Thyroid gland (tissue), 4 donors: ENCODE data around the gene OBSCN. TPM values are rescaled to one million over a fixed set of nuclear protein-coding genes. Genes with fewer than 3 reads are reported as not detected.

Experiments
- DNase-seq, 2 donors: peaks; one replicate each; pipeline ENCODE4 v3.0.0-alpha.2; 2019
- H3K27ac ChIP-seq, 3 donors: fragments of 200-600 bp; sonication (generic); 1 replicate in 2 of 3; 2 replicates in 1 of 3; pipeline ENCODE4 v1.5.1; 2016 to 2019; ENCODE audit warnings: mild to moderate bottlenecking in 1 of 3, moderate library complexity in 1 of 3
- H3K27me3 ChIP-seq: fragments of 200-600 bp; sonication (generic); one replicate; pipeline ENCODE4 v1.5.1; 2019
- H3K36me3 ChIP-seq, 2 donors: fragments of 200-600 bp; sonication (generic); one replicate each; pipeline ENCODE4 v1.5.1; 2016 to 2019
- H3K4me1 ChIP-seq, 2 donors: fragments of 200-600 bp; sonication (generic); one replicate each; pipeline ENCODE4 v1.5.1; 2017 to 2019
- H3K4me3 ChIP-seq, 3 donors: fragments of 200-600 bp; sonication (generic); replicated peaks in 1 of 3; 1 replicate in 2 of 3; 2 replicates in 1 of 3; pipeline ENCODE4 v1.5.1; 2016; ENCODE audit warnings: mild to moderate bottlenecking in 1 of 3
- H3K9me3 ChIP-seq: fragments of 200-600 bp; sonication (generic); one replicate; pipeline ENCODE4 v1.5.1; 2017
- CTCF ChIP-seq, 6 experiments: fragments of 200-600 bp in 3 of 6; fragments of 450-650 bp in 3 of 6; sonication (generic) in 3 of 6; IDR thresholded peaks; one replicate each; pipeline ENCODE4 v1.5.1; 2016 to 2019; ENCODE audit warnings: antibody characterized with exemption in 6 of 6, mild to moderate bottlenecking in 2 of 6, inconsistent platforms in 1 of 6, moderate library complexity in 1 of 6
- POLR2A ChIP-seq, 2 donors: fragments of 450-650 bp; IDR thresholded peaks; one replicate each; pipeline ENCODE4 v1.6.1; 2017; ENCODE audit warnings: antibody characterized with exemption in 2 of 2, mild to moderate bottlenecking in 2 of 2, moderate library complexity in 1 of 2
- WGBS, 2 donors: methylation state at CpG; one replicate each; pipeline ENCODE4 v1.1.5; 2017; 5-methylcytosine and 5-hydroxymethylcytosine counted together
- intact Hi-C: fragments of 100-400 bp; cut with DNase I; formaldehyde crosslinking; loops from one replicate; pipeline ENCODE4 v1.15.1; 2023
- total RNA-seq, 4 donors: library from RNA; depleted of rRNA; stranded (reverse); fragments of >200 nt; gene quantifications; one replicate each; pipeline ENCODE4 v1.2.3, GENCODE V29; 2016

The OBSCN gene
- total RNA-seq, 4 donors from 2014 or later: 24.0 to 35.1 (median 31.5) TPM

GRCh38 chr1:228350179-228350742, 142.4 kb downstream of the OBSCN start:
- no peaks in the 10 kb centered on the region for H3K36me3 ChIP-seq
- no peak for DNase-seq
- no peaks in the 10 kb centered on the region for H3K9me3 ChIP-seq
- TF ChIP-seq CTCF (IDR thresholded peaks at IDR 0.05) (no peak), POLR2A (IDR thresholded peaks at IDR 0.05) (no peak)
- no peak overlapping the region for H3K4me3 ChIP-seq
- H3K27me3 ChIP-seq: no peaks in the 10 kb centered on the region
- WGBS, 2 donors: 95 to 100% methylated on average over 1 of the region's 1 CpG
- H3K27ac ChIP-seq: no peak overlapping the region
- H3K4me1 ChIP-seq: no peaks in the 10 kb centered on the region
- intact Hi-C loops: no loop called here

- H3K4me3 ChIP-seq: no peak overlapping the region
- 90 to 91% methylated on average over 20 to 25 of the region's 37 CpGs for WGBS, 2 donors
- H3K27ac ChIP-seq: no peak overlapping the region
- no peaks in the 10 kb centered on the region for H3K4me1 ChIP-seq
- no peaks in the 10 kb centered on the region for H3K27me3 ChIP-seq
- peak in 1 of 2 donors; percentile 0 for DNase-seq
- intact Hi-C loops: no loop called here
- H3K36me3 ChIP-seq: no peaks in the 10 kb centered on the region
- TF ChIP-seq POLR2A (IDR thresholded peaks at IDR 0.05) (no peak), CTCF (IDR thresholded peaks at IDR 0.05) (no peak)
- H3K9me3 ChIP-seq: no peaks in the 10 kb centered on the region
Measured at GRCh38 chr1:228350831-228351781, 143.3 kb downstream of the OBSCN start.

GRCh38 chr1:228351850-228352249, 144.0 kb downstream of the OBSCN start:
- WGBS, 2 donors: 89 to 91% methylated on average over 6 to 9 of the region's 13 CpGs
- TF ChIP-seq POLR2A (IDR thresholded peaks at IDR 0.05) (no peak), CTCF (IDR thresholded peaks at IDR 0.05) (no peak)
- Histone ChIP-seq H3K4me1 (no peaks in the 10 kb centered on the region), H3K27ac (no peak overlapping the region), H3K9me3 (no peaks in the 10 kb centered on the region), H3K27me3 (no peaks in the 10 kb centered on the region), H3K4me3 (no peak overlapping the region), H3K36me3 (no peaks in the 10 kb centered on the region)
- intact Hi-C loops: no loop called here
- no peak for DNase-seq

GRCh38 chr1:228352677-228353481, 145.0 kb downstream of the OBSCN start:
- no peaks in the 10 kb centered on the region for H3K27me3 ChIP-seq
- H3K27ac ChIP-seq: no peak overlapping the region
- no peaks in the 10 kb centered on the region for H3K36me3 ChIP-seq
- TF ChIP-seq POLR2A (IDR thresholded peaks at IDR 0.05) (no peak), CTCF (IDR thresholded peaks at IDR 0.05) (no peak)
- no peaks in the 10 kb centered on the region for H3K9me3 ChIP-seq
- H3K4me3 ChIP-seq: no peak overlapping the region
- WGBS, 2 donors: 96 to 97% methylated on average over 9 to 26 of the region's 29 CpGs
- intact Hi-C loops: no loop called here
- H3K4me1 ChIP-seq: no peaks in the 10 kb centered on the region
- DNase-seq: no peak
